K562 (cell line): ENCODE measurements around the gene GIMAP8. TPM values are rescaled to one million over a fixed set of nuclear protein-coding genes. Genes with fewer than 3 reads are reported as not detected.

ENCODE experiments used
- CEBPG ChIP-seq, 3 experiments: fragments of 200-800 bp in 1 of 3; sonication (Bioruptor generic) in 1 of 3; sonication (generic) in 1 of 3; formaldehyde crosslinking in 1 of 3; IDR thresholded peaks in 2 of 3; conservative IDR thresholded peaks in 1 of 3; 2 replicates each; pipeline versions ENCODE4 v1.6.1 to v1.8.0; 2016 to 2022; ENCODE audit warnings: missing compliant biosample characterization in 2 of 3, missing genetic modification characterization in 2 of 3, mild to moderate bottlenecking in 1 of 3, missing genetic modification reagents in 1 of 3
- CHD1 ChIP-seq: fragments of 200-600 bp; sonication (generic); IDR thresholded peaks from one replicate; pipeline ENCODE4 v1.6.1; 2012; ENCODE audit warnings: mild to moderate bottlenecking, moderate library complexity, low read length, inconsistent platforms
- CXXC5 ChIP-seq: fragments of 250-450 bp; sonication (Bioruptor Pico); IDR thresholded peaks from 2 replicates; pipeline ENCODE4 v1.8.0; 2022; ENCODE audit warnings: inconsistent platforms, mild to moderate bottlenecking, moderate library complexity
- DACH1 ChIP-seq: fragments of 450-650 bp; IDR thresholded peaks from 2 replicates; pipeline ENCODE4 v1.6.1; 2018; ENCODE audit not compliant: partially characterized antibody
- ETV1 ChIP-seq: fragments of 450-650 bp; conservative IDR thresholded peaks from 2 replicates; pipeline ENCODE4 v1.6.1; 2016; ENCODE audit warnings: missing genetic modification characterization, control low read depth, low read depth, missing compliant biosample characterization
- HDAC8 ChIP-seq: fragments of 450-650 bp; IDR thresholded peaks from 2 replicates; pipeline ENCODE4 v1.6.1; 2016; ENCODE audit warnings: mild to moderate bottlenecking, missing genetic modification characterization, moderate library complexity, missing compliant biosample characterization
- MTA3 ChIP-seq: fragments of 450-650 bp; formaldehyde crosslinking; IDR thresholded peaks from 2 replicates; pipeline ENCODE4 v1.6.1; 2017; ENCODE audit warnings: mild to moderate bottlenecking, borderline replicate concordance
- SMC3 ChIP-seq: conservative IDR thresholded peaks from 2 replicates; pipeline ENCODE4 v1.6.1; 2011; ENCODE audit warnings: low read depth, low read length, improper control_type of control experiment; ENCODE audit not compliant: insufficient read depth
- U2AF1 ChIP-seq: fragments of 200-400 bp; formaldehyde crosslinking; optimal IDR thresholded peaks from 2 replicates; pipeline ENCODE3; 2017; ENCODE audit warnings: mild to moderate bottlenecking, low read depth, low read length, moderate library complexity
- polyA plus RNA-seq, 8 experiments: library from polyadenylated mRNA; depleted of rRNA in 4 of 8; stranded (reverse) in 5 of 8; unstranded in 3 of 8; fragments of >200 nt; fragmentation: Nextera tagmentation in 2 of 8; fragmentation: Illumina TruSeq in 1 of 8; extraction: Ambion mirVana in 2 of 8; extraction: Trizol in 1 of 8; gene quantifications; 2 replicates each; pipeline versions ENCODE4 v1.2.1 to v1.2.3, GENCODE V29; 2011 to 2014; ENCODE audit warnings: inconsistent platforms in 1 of 8, missing spikeins in 1 of 8
- total RNA-seq, 7 experiments: library from RNA; depleted of rRNA in 6 of 7; stranded (reverse); fragments of >200 nt in 6 of 7; fragmentation: Illumina TruSeq in 2 of 7; extraction: Trizol in 2 of 7; gene quantifications; 2 replicates each; pipeline versions ENCODE4 v1.2.1 to v1.2.3, GENCODE V29; 2011 to 2021; ENCODE audit warnings: low replicate concordance in 1 of 7
- TF ChIP-seq, protein P1 (sequence below): sonication (generic); formaldehyde crosslinking; IDR thresholded peaks from 2 replicates; pipeline ENCODE4 v1.8.0; 2023; ENCODE audit warnings: mild to moderate bottlenecking, missing genetic modification reagents
- TF ChIP-seq, protein P2 (sequence below): sonication (generic); formaldehyde crosslinking; IDR thresholded peaks from 2 replicates; pipeline ENCODE4 v1.8.1; 2023; ENCODE audit warnings: missing genetic modification reagents, mild to moderate bottlenecking, borderline replicate concordance
- TF ChIP-seq, protein P3 (sequence below): fragments of 250-450 bp; sonication (Bioruptor Pico); IDR thresholded peaks from 2 replicates; pipeline ENCODE4 v1.4.0; 2020; ENCODE audit warnings: borderline replicate concordance
- TF ChIP-seq, protein P4 (sequence below): IDR thresholded peaks from 3 replicates; pipeline ENCODE4 v1.6.1; 2011; ENCODE audit warnings: borderline replicate concordance, mild to moderate bottlenecking; ENCODE audit not compliant: insufficient read length, insufficient read depth
- TF ChIP-seq, protein P5 (sequence below), 3 experiments: IDR thresholded peaks in 2 of 3; conservative IDR thresholded peaks in 1 of 3; 2 replicates each; pipeline ENCODE4 v1.5.1; 2011 to 2012; ENCODE audit warnings: low read length in 3 of 3, mild to moderate bottlenecking in 3 of 3, control low read depth in 2 of 3, improper control_type of control experiment in 1 of 3, inconsistent platforms in 1 of 3, low read depth in 1 of 3, mixed read lengths in 1 of 3, moderate library complexity in 1 of 3; ENCODE audit not compliant: insufficient read depth in 2 of 3

GIMAP8 gene
- total and polyA plus RNA-seq, 9 of the 15 experiments (the other 6 are each of a cell fraction or from before 2014, with no cell fraction given) = not detected

DNA sequence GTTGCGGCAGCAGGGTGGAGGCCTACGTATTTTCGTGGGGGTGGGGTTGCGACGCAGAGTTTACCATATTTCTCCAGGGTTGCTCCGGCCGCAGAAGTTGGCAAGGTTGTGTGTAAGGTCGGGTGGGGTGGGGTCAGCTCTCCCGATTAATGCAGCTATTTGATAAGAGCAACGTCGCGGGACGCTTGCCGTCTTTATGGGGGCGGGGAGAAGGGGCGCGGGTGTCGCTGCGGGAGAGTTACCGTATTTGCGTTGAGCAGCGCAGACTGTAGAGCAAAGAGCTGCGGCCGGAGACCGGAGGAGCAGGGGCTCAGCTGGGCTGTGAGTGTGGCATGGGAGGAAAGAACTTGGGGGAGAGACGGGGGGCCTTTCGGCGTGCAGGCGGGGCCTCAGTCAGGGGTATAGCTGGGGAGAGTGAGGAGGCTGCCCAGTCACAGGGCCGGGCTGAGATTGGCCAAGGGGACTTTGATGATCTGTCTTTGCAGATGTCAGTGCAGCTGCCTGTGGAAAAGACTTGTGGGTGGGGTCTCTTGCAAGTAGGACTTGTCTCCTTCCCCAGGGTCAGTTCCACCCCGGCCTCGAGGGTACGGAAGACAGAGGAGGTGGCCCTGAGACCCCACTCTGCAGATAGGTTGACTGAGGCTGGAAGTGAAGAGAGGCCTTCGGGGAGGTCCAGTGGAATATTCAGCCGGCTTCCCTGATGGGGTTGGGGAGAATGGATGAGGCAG lies 44.7 kb upstream of the GIMAP8 start (continued):
- TF ChIP-seq, protein P1, sequence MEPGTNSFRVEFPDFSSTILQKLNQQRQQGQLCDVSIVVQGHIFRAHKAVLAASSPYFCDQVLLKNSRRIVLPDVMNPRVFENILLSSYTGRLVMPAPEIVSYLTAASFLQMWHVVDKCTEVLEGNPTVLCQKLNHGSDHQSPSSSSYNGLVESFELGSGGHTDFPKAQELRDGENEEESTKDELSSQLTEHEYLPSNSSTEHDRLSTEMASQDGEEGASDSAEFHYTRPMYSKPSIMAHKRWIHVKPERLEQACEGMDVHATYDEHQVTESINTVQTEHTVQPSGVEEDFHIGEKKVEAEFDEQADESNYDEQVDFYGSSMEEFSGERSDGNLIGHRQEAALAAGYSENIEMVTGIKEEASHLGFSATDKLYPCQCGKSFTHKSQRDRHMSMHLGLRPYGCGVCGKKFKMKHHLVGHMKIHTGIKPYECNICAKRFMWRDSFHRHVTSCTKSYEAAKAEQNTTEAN = no peak; the same call in 1 of the 2 replicates
- TF ChIP-seq DACH1 (no peak), MTA3 (no peak), U2AF1 (no peak), CEBPG (CRISPR knock-in tag; IDR thresholded peaks at IDR 0.05) (peak; percentile 69), CEBPG (tag; conservative IDR thresholded peaks at IDR 0.05 in 1 of 2, IDR thresholded peaks at IDR 0.05 in 1 of 2) (no peak), SMC3 (no peak), HDAC8 (tag) (no peak), CXXC5 (CRISPR knock-in tag) (no peak), CHD1 (no peak), ETV1 (tag) (no peak)
- TF ChIP-seq, protein P2, sequence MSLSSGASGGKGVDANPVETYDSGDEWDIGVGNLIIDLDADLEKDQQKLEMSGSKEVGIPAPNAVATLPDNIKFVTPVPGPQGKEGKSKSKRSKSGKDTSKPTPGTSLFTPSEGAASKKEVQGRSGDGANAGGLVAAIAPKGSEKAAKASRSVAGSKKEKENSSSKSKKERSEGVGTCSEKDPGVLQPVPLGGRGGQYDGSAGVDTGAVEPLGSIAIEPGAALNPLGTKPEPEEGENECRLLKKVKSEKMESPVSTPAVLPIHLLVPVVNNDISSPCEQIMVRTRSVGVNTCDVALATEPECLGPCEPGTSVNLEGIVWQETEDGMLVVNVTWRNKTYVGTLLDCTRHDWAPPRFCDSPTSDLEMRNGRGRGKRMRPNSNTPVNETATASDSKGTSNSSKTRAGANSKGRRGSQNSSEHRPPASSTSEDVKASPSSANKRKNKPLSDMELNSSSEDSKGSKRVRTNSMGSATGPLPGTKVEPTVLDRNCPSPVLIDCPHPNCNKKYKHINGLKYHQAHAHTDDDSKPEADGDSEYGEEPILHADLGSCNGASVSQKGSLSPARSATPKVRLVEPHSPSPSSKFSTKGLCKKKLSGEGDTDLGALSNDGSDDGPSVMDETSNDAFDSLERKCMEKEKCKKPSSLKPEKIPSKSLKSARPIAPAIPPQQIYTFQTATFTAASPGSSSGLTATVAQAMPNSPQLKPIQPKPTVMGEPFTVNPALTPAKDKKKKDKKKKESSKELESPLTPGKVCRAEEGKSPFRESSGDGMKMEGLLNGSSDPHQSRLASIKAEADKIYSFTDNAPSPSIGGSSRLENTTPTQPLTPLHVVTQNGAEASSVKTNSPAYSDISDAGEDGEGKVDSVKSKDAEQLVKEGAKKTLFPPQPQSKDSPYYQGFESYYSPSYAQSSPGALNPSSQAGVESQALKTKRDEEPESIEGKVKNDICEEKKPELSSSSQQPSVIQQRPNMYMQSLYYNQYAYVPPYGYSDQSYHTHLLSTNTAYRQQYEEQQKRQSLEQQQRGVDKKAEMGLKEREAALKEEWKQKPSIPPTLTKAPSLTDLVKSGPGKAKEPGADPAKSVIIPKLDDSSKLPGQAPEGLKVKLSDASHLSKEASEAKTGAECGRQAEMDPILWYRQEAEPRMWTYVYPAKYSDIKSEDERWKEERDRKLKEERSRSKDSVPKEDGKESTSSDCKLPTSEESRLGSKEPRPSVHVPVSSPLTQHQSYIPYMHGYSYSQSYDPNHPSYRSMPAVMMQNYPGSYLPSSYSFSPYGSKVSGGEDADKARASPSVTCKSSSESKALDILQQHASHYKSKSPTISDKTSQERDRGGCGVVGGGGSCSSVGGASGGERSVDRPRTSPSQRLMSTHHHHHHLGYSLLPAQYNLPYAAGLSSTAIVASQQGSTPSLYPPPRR = no peak
- TF ChIP-seq, protein P3, sequence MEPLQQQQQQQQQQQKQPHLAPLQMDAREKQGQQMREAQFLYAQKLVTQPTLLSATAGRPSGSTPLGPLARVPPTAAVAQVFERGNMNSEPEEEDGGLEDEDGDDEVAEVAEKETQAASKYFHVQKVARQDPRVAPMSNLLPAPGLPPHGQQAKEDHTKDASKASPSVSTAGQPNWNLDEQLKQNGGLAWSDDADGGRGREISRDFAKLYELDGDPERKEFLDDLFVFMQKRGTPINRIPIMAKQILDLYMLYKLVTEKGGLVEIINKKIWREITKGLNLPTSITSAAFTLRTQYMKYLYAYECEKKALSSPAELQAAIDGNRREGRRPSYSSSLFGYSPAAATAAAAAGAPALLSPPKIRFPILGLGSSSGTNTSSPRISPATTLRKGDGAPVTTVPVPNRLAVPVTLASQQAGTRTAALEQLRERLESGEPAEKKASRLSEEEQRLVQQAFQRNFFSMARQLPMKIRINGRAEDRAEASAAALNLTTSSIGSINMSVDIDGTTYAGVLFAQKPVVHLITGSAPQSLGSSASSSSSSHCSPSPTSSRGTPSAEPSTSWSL (CRISPR knock-in tag) = no peak
- TF ChIP-seq, protein P4, sequence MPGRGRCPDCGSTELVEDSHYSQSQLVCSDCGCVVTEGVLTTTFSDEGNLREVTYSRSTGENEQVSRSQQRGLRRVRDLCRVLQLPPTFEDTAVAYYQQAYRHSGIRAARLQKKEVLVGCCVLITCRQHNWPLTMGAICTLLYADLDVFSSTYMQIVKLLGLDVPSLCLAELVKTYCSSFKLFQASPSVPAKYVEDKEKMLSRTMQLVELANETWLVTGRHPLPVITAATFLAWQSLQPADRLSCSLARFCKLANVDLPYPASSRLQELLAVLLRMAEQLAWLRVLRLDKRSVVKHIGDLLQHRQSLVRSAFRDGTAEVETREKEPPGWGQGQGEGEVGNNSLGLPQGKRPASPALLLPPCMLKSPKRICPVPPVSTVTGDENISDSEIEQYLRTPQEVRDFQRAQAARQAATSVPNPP = no peak
- TF ChIP-seq, protein P5, sequence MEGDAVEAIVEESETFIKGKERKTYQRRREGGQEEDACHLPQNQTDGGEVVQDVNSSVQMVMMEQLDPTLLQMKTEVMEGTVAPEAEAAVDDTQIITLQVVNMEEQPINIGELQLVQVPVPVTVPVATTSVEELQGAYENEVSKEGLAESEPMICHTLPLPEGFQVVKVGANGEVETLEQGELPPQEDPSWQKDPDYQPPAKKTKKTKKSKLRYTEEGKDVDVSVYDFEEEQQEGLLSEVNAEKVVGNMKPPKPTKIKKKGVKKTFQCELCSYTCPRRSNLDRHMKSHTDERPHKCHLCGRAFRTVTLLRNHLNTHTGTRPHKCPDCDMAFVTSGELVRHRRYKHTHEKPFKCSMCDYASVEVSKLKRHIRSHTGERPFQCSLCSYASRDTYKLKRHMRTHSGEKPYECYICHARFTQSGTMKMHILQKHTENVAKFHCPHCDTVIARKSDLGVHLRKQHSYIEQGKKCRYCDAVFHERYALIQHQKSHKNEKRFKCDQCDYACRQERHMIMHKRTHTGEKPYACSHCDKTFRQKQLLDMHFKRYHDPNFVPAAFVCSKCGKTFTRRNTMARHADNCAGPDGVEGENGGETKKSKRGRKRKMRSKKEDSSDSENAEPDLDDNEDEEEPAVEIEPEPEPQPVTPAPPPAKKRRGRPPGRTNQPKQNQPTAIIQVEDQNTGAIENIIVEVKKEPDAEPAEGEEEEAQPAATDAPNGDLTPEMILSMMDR (IDR thresholded peaks at IDR 0.05 in 2 of 3, conservative IDR thresholded peaks at IDR 0.05 in 1 of 3; ENCODE audit: insufficient read depth in 2 of 3, low read depth in 1 of 3, low read length in 3 of 3) = no peak
